Spleen (tissue), 11 donors: Measurements from ENCODE around the gene ZNF507. TPM values are rescaled to one million over a fixed set of nuclear protein-coding genes. Genes with fewer than 3 reads are reported as not detected.

Source experiments
- DNase-seq: peaks from one replicate; pipeline ENCODE4 v3.0.0-alpha.2; 2020
- H3K27ac ChIP-seq, 8 donors: fragments of 200-600 bp; sonication (generic) in 7 of 8; 1 replicate in 4 of 8; 2 replicates in 4 of 8; pipeline versions ENCODE4 v1.5.0 to v1.8.0; 2016 to 2021; ENCODE audit warnings: inconsistent platforms in 4 of 8, mild to moderate bottlenecking in 4 of 8, moderate library complexity in 1 of 8
- H3K27me3 ChIP-seq, 7 donors: fragments of 200-600 bp; sonication (generic) in 6 of 7; replicated peaks in 1 of 7; 1 replicate in 4 of 7; 2 replicates in 3 of 7; pipeline versions ENCODE4 v1.5.0 to v1.8.0; 2016 to 2021; ENCODE audit warnings: inconsistent platforms in 3 of 7, mild to moderate bottlenecking in 1 of 7
- H3K36me3 ChIP-seq, 6 donors: fragments of 200-600 bp; sonication (generic) in 5 of 6; 1 replicate in 4 of 6; 2 replicates in 2 of 6; pipeline versions ENCODE4 v1.5.0 to v1.8.0; 2016 to 2021; ENCODE audit warnings: inconsistent platforms in 2 of 6
- H3K4me1 ChIP-seq, 6 donors: fragments of 200-600 bp; sonication (generic) in 5 of 6; 1 replicate in 3 of 6; 2 replicates in 3 of 6; pipeline versions ENCODE4 v1.5.0 to v1.8.0; 2016 to 2021; ENCODE audit warnings: inconsistent platforms in 3 of 6
- H3K4me3 ChIP-seq, 8 donors: fragments of 200-600 bp; sonication (generic) in 7 of 8; 1 replicate in 4 of 8; 2 replicates in 4 of 8; pipeline versions ENCODE4 v1.5.0 to v1.8.0; 2016 to 2021; ENCODE audit warnings: inconsistent platforms in 4 of 8, mild to moderate bottlenecking in 4 of 8, moderate library complexity in 2 of 8
- H3K9me3 ChIP-seq, 8 donors: fragments of 200-600 bp; sonication (generic) in 7 of 8; 1 replicate in 4 of 8; 2 replicates in 4 of 8; pipeline versions ENCODE4 v1.5.0 to v1.8.0; 2016 to 2021; ENCODE audit warnings: inconsistent platforms in 4 of 8
- POLR2A ChIP-seq, 3 donors: fragments of 450-650 bp; IDR thresholded peaks; one replicate each; pipeline ENCODE4 v1.5.1; 2017; ENCODE audit warnings: antibody characterized with exemption in 3 of 3, mild to moderate bottlenecking in 1 of 3
- POLR2AphosphoS5 ChIP-seq, 3 donors: sonication (generic); formaldehyde crosslinking; IDR thresholded peaks; one replicate each; pipeline ENCODE4 v1.5.1; 2017; ENCODE audit warnings: antibody characterized with exemption in 3 of 3
- WGBS, 5 donors: extraction: QIAGEN DNeasy Blood & Tissue Kit in 3 of 5; methylation state at CpG; one replicate each; pipeline versions ENCODE4 v1.1.5 to v1.1.7; 2013 to 2018; 5-methylcytosine and 5-hydroxymethylcytosine counted together
- intact Hi-C: fragments of 100-400 bp; cut with DNase I; formaldehyde crosslinking; loops from one replicate; pipeline ENCODE4 v1.15.0; 2023; ENCODE audit warnings: low total_unique reads
- polyA plus RNA-seq, 3 donors: library from polyadenylated mRNA; stranded (reverse); fragments of 200-250 nt; gene quantifications; one replicate each; pipeline ENCODE4 v1.2.1, GENCODE V29; 2013
- total RNA-seq, 7 donors: library from RNA; depleted of rRNA in 3 of 7; stranded (reverse); fragments of >200 nt in 3 of 7; fragmentation: NEBNext Ultra II Directional in 4 of 7; extraction: Animal tissue kit (Norgen Biotek cat#: 25700) in 4 of 7; gene quantifications; one replicate each; pipeline versions ENCODE4 v1.1.0 to v1.2.1, GENCODE V29; 2016 to 2021
- TF ChIP-seq, protein P1 (sequence below), 11 experiments: fragments of 200-600 bp in 7 of 11; fragments of 450-650 bp in 4 of 11; sonication (generic) in 4 of 11; IDR thresholded peaks in 8 of 11; conservative IDR thresholded peaks in 3 of 11; 1 replicate in 7 of 11; 2 replicates in 4 of 11; pipeline versions ENCODE4 v1.4.0 to v1.8.0; 2016 to 2021; ENCODE audit warnings: antibody characterized with exemption in 11 of 11, inconsistent platforms in 4 of 11, mild to moderate bottlenecking in 1 of 11
- donor health status: healthy with polysubstance abuse.
- donor health status: DM: no; HTN: no; CAD: no; lungs with moderate emphysema.
- donor health status: DM: no; HTN: no; CAD: no.
- donor health status: Bipolar disorder and iron deficiency.
- donor health status: healthy.
- donor health status: DM: no; HTN: no; CAD: no.
- donor health status: DM: yes; HTN: yes; CAD: no.

The ZNF507 gene
- total and polyA plus RNA-seq, 10 donors = 3.6 to 31.4 (median 23.7) TPM

DNA sequence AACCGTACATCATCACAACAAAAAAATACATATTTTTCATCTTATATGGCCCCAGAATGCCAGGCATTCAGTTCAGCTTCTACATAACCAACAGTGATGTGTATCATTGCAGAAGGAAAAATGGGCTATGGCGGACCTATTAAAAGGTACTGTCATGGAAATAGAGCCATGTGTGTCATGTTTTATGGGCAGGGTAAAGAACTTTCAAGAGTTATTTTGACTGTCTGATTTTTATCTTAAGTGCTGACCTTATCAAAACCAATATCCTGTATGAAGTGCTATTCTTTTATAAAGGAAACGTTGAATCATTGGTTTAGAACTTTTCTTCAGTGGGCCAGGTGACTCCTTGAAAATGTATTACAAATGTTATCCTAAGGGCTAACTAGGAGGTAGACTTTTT, 9.9 kb downstream of the ZNF507 start:
- 83 to 89% (median 85%) methylated on average over 3 of the region's 3 CpGs for WGBS, 5 donors
- intact Hi-C loops = no loop called here
- H3K27ac ChIP-seq = no peak overlapping the region
- H3K27me3 ChIP-seq = no peaks in the 10 kb centered on the region
- H3K9me3 ChIP-seq = no peaks in the 10 kb centered on the region
- no peak for DNase-seq
- TF ChIP-seq, protein P1, sequence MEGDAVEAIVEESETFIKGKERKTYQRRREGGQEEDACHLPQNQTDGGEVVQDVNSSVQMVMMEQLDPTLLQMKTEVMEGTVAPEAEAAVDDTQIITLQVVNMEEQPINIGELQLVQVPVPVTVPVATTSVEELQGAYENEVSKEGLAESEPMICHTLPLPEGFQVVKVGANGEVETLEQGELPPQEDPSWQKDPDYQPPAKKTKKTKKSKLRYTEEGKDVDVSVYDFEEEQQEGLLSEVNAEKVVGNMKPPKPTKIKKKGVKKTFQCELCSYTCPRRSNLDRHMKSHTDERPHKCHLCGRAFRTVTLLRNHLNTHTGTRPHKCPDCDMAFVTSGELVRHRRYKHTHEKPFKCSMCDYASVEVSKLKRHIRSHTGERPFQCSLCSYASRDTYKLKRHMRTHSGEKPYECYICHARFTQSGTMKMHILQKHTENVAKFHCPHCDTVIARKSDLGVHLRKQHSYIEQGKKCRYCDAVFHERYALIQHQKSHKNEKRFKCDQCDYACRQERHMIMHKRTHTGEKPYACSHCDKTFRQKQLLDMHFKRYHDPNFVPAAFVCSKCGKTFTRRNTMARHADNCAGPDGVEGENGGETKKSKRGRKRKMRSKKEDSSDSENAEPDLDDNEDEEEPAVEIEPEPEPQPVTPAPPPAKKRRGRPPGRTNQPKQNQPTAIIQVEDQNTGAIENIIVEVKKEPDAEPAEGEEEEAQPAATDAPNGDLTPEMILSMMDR (IDR thresholded peaks at IDR 0.05 in 8 of 11, conservative IDR thresholded peaks at IDR 0.05 in 3 of 11) = no peak
- TF ChIP-seq POLR2AphosphoS5 (IDR thresholded peaks at IDR 0.05) (no peak), POLR2A (IDR thresholded peaks at IDR 0.05) (no peak)
- peaks cover 0 to 89% (median 67%) of the 10 kb centered on the region in 6 donors for H3K36me3 ChIP-seq
- H3K4me1 ChIP-seq = peaks cover 17 to 78% (median 34%) of the 10 kb centered on the region in 6 donors
- no peak overlapping the region for H3K4me3 ChIP-seq

DNA sequence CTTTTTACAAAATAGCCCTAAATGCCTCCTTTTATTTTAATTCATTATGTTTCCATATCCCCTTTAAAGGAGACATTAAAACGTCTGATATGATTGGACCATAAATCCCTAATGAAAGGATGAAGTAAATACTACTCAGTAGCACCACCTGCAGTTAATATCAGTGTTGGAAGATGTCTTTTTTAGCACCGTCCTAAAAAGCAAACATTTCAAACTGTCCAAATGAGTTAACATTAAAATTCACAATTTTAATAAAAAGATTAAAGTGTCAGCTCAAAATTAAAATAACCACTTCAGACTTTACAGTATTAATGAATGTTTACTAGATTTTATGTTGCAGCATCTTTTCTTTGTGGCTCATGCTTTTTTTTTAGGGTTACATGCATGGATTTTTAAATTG, 12.3 kb downstream of the ZNF507 start:
- H3K4me1 ChIP-seq = peaks cover 0 to 58% (median 13%) of the 10 kb centered on the region in 6 donors
- no peak for TF ChIP-seq POLR2A (IDR thresholded peaks at IDR 0.05)
- TF ChIP-seq, protein P1 (IDR thresholded peaks at IDR 0.05 in 8 of 11, conservative IDR thresholded peaks at IDR 0.05 in 3 of 11) = peak in 2 of 11 experiments; percentile 9 to 40
- no peak for TF ChIP-seq POLR2AphosphoS5 (IDR thresholded peaks at IDR 0.05)
- no peak for DNase-seq
- H3K4me3 ChIP-seq = no peak overlapping the region
- intact Hi-C loops = no loop called here
- WGBS, 5 donors = 26 to 61% (median 36%) methylated on average over 2 of the region's 2 CpGs
- H3K27me3 ChIP-seq = no peaks in the 10 kb centered on the region
- peaks cover 0 to 100% (median 78%) of the 10 kb centered on the region in 6 donors for H3K36me3 ChIP-seq
- no peaks in the 10 kb centered on the region for H3K9me3 ChIP-seq
- no peak overlapping the region for H3K27ac ChIP-seq

DNA sequence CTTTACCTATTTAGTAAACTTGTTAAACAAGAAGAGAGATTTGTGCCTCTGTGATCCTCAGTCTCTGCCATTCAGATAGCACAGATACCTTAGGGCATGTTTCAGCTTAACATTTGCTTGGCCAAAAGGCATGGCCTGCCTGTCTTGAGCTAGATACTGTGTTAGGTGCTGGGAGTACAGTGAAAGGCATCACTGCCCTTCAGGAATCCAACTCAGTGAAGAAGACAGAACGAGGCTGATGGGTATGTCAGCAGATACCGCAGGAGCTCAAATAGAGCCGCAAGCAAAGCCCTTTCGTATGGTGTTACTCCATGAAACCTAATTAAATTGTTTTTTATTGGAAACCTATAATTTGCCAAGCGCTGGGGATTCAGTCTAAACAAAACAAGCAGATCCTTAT, 12.9 kb downstream of the ZNF507 start:
- Histone ChIP-seq H3K27ac (no peak overlapping the region), H3K27me3 (no peaks in the 10 kb centered on the region), H3K36me3 (peaks cover 0 to 100% (median 77%) of the 10 kb centered on the region in 6 donors), H3K4me1 (peaks cover 0 to 61% (median 14%) of the 10 kb centered on the region in 6 donors), H3K9me3 (no peaks in the 10 kb centered on the region), H3K4me3 (no peak overlapping the region)
- TF ChIP-seq, protein P1 (IDR thresholded peaks at IDR 0.05 in 8 of 11, conservative IDR thresholded peaks at IDR 0.05 in 3 of 11) = no peak
- TF ChIP-seq POLR2AphosphoS5 (IDR thresholded peaks at IDR 0.05) (no peak), POLR2A (IDR thresholded peaks at IDR 0.05) (no peak)
- DNase-seq = no peak
- WGBS, 5 donors = 89 to 99% (median 97%) methylated on average over 5 of the region's 5 CpGs
- intact Hi-C loops = no loop called here

DNA sequence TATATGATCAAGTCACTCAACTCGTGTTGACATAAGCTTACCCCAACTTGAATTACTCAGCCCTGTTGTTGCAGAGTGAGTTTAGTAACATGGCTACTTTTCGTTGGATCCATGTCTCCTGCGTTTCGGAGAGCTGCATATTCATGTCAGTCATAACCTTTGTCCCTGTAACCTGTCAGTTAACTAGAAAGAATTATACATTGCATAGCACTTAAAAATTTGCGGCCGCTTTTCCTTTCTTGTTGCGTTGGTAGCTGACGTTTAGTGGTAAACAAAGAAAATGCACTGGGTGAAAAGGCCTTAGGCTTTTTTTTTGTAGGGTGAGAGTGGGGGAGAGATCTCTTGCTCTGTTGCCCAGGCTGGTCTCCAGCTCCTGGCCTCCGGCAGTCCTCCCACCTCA, 14.2 kb downstream of the ZNF507 start:
- Histone ChIP-seq H3K27ac (no peak overlapping the region), H3K4me3 (no peak overlapping the region), H3K36me3 (peaks cover 0 to 100% (median 72%) of the 10 kb centered on the region in 6 donors), H3K27me3 (no peaks in the 10 kb centered on the region), H3K9me3 (no peaks in the 10 kb centered on the region), H3K4me1 (peaks cover 0 to 67% (median 18%) of the 10 kb centered on the region in 6 donors)
- DNase-seq = no peak
- intact Hi-C loops = no loop called here
- TF ChIP-seq POLR2AphosphoS5 (IDR thresholded peaks at IDR 0.05) = no peak
- TF ChIP-seq, protein P1 (IDR thresholded peaks at IDR 0.05 in 8 of 11, conservative IDR thresholded peaks at IDR 0.05 in 3 of 11) = no peak
- TF ChIP-seq POLR2A (IDR thresholded peaks at IDR 0.05) = no peak
- WGBS, 5 donors = 90 to 97% (median 96%) methylated on average over 9 of the region's 9 CpGs
